ENCODE measurements around the gene TATDN2.

GRCh38 chr3:10253731-10254130, 5.5 kb downstream of the TATDN2 start:
- TF ChIP-seq, protein P1, sequence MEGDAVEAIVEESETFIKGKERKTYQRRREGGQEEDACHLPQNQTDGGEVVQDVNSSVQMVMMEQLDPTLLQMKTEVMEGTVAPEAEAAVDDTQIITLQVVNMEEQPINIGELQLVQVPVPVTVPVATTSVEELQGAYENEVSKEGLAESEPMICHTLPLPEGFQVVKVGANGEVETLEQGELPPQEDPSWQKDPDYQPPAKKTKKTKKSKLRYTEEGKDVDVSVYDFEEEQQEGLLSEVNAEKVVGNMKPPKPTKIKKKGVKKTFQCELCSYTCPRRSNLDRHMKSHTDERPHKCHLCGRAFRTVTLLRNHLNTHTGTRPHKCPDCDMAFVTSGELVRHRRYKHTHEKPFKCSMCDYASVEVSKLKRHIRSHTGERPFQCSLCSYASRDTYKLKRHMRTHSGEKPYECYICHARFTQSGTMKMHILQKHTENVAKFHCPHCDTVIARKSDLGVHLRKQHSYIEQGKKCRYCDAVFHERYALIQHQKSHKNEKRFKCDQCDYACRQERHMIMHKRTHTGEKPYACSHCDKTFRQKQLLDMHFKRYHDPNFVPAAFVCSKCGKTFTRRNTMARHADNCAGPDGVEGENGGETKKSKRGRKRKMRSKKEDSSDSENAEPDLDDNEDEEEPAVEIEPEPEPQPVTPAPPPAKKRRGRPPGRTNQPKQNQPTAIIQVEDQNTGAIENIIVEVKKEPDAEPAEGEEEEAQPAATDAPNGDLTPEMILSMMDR (IDR thresholded peaks at IDR 0.05): no peak
- no peak for TF ChIP-seq POLR2A (IDR thresholded peaks at IDR 0.05)

All from uterus (tissue), 2 donors.